Uterus (tissue), 4 donors: ENCODE results near the gene SCUBE3. TPM values are rescaled to one million over a fixed set of nuclear protein-coding genes. Genes with fewer than 3 reads are reported as not detected.

Source experiments
- DNase-seq, 2 donors: peaks; one replicate each; pipeline ENCODE4 v3.0.0-alpha.2; 2019 to 2020
- H3K27ac ChIP-seq, 2 donors: fragments of 200-600 bp; sonication (generic); 1 replicate in 1 of 2; 2 replicates in 1 of 2; pipeline ENCODE4 v1.5.1; 2016 to 2018
- H3K27me3 ChIP-seq, 2 donors: fragments of 200-600 bp; sonication (generic); one replicate each; pipeline ENCODE4 v1.5.1; 2018 to 2019; ENCODE audit warnings: control low read depth in 1 of 2
- H3K36me3 ChIP-seq, 2 donors: fragments of 200-600 bp; sonication (generic); one replicate each; pipeline ENCODE4 v1.5.1; 2019; ENCODE audit warnings: control low read depth in 1 of 2
- H3K4me1 ChIP-seq, 2 donors: fragments of 200-600 bp; sonication (generic); one replicate each; pipeline ENCODE4 v1.5.1; 2018 to 2019; ENCODE audit warnings: control low read depth in 1 of 2
- H3K4me3 ChIP-seq, 2 donors: fragments of 200-600 bp; sonication (generic); 1 replicate in 1 of 2; 2 replicates in 1 of 2; pipeline ENCODE4 v1.5.1; 2018 to 2019; ENCODE audit warnings: mild to moderate bottlenecking in 1 of 2
- H3K9me3 ChIP-seq, 2 donors: fragments of 200-600 bp; sonication (generic); one replicate each; pipeline ENCODE4 v1.5.1; 2019; ENCODE audit warnings: control low read depth in 1 of 2
- POLR2A ChIP-seq, 2 donors: fragments of 450-650 bp; IDR thresholded peaks; one replicate each; pipeline ENCODE4 v1.6.1; 2016; ENCODE audit warnings: antibody characterized with exemption in 2 of 2, mild to moderate bottlenecking in 1 of 2, moderate library complexity in 1 of 2
- intact Hi-C: fragments of 100-400 bp; cut with DNase I; formaldehyde crosslinking; loops from one replicate; pipeline ENCODE4 v1.15.1; 2023; ENCODE audit warnings: low total_unique reads
- total RNA-seq, 4 donors: library from RNA; depleted of rRNA in 3 of 4; stranded (reverse); fragments of >200 nt in 3 of 4; gene quantifications; one replicate each; pipeline versions ENCODE4 v1.1.0 to v1.2.4, GENCODE V29; 2014 to 2023
- TF ChIP-seq, protein P1 (sequence below), 4 experiments: fragments of 200-600 bp in 2 of 4; fragments of 450-650 bp in 2 of 4; sonication (generic) in 2 of 4; IDR thresholded peaks; one replicate each; pipeline ENCODE4 v1.5.1; 2016 to 2019; ENCODE audit warnings: antibody characterized with exemption in 4 of 4, mild to moderate bottlenecking in 2 of 4, moderate library complexity in 1 of 4
- donor health status: DM: yes; HTN: yes; CAD: no.

The SCUBE3 gene
- total RNA-seq, 4 donors from 2014 or later = 0.61 to 3.3 TPM; not detected in 2

DNA sequence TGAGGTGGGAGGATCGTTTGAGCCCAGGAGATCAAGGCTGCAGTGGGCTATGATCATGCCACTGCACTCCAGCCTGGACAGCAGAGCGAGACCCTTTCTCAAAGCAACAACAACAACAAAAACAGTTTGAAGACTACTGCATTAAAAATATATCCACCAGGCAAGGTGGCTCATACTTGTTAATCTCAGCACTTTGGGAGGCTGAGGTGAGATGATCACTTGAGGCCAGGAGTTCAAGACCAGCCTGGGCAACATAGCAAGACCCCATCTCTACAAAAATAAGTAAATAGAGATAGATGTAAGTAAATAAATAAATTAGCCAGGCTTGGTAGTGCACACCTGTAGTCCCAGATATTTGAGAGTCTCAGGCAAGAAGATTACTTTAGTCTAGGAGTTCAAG, 58.2 kb downstream of the SCUBE3 start:
- H3K4me3 ChIP-seq = no peak overlapping the region
- H3K27me3 ChIP-seq = no peaks in the 10 kb centered on the region
- no peak for TF ChIP-seq POLR2A (IDR thresholded peaks at IDR 0.05)
- TF ChIP-seq, protein P1, sequence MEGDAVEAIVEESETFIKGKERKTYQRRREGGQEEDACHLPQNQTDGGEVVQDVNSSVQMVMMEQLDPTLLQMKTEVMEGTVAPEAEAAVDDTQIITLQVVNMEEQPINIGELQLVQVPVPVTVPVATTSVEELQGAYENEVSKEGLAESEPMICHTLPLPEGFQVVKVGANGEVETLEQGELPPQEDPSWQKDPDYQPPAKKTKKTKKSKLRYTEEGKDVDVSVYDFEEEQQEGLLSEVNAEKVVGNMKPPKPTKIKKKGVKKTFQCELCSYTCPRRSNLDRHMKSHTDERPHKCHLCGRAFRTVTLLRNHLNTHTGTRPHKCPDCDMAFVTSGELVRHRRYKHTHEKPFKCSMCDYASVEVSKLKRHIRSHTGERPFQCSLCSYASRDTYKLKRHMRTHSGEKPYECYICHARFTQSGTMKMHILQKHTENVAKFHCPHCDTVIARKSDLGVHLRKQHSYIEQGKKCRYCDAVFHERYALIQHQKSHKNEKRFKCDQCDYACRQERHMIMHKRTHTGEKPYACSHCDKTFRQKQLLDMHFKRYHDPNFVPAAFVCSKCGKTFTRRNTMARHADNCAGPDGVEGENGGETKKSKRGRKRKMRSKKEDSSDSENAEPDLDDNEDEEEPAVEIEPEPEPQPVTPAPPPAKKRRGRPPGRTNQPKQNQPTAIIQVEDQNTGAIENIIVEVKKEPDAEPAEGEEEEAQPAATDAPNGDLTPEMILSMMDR (IDR thresholded peaks at IDR 0.05) = no peak
- H3K4me1 ChIP-seq = no peaks in the 10 kb centered on the region
- H3K36me3 ChIP-seq = no peaks in the 10 kb centered on the region
- intact Hi-C loops = no loop called here
- H3K9me3 ChIP-seq = no peaks in the 10 kb centered on the region
- no peak for DNase-seq
- H3K27ac ChIP-seq = no peak overlapping the region

DNA sequence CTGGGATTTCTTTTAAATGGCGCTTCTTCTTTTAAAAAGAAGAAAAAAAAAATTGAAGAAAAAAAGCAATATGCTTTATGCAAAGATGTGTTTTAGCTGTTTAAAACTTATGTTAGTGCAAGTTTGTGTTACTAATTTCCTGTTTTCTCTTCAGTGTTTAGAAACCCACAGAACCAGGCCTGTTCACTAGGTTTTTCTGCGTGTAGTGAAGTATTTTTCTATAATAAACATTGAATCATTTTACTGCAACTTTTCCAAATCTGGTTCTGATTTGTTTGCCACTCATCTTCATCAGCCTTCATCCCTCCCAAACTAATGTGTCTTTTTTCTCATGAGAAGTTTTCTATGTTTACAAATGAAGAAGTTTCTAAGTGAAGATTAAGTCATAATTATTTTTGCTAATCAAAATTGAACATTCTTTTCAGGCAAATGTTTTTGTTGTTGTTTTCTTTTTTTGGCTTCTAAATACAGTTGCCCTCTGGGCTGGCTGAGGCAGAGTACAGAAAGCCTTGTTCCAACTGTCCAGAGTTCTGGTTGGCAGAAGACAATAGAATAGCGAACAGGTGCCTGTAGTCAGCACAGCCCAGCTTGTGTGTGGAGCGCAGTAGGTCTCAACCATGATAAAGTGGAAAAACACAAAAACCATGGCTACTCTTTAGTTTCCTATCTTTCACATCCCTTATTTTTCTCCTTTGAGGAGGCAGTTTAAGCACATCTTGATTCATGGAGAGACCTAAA, 60.2 kb downstream of the SCUBE3 start:
- no peak overlapping the region for H3K4me3 ChIP-seq
- DNase-seq = no peak
- no peaks in the 10 kb centered on the region for H3K27me3 ChIP-seq
- H3K36me3 ChIP-seq = no peaks in the 10 kb centered on the region
- no peaks in the 10 kb centered on the region for H3K9me3 ChIP-seq
- no peak for TF ChIP-seq POLR2A (IDR thresholded peaks at IDR 0.05)
- TF ChIP-seq, protein P1 (IDR thresholded peaks at IDR 0.05) = no peak
- no peaks in the 10 kb centered on the region for H3K4me1 ChIP-seq
- intact Hi-C loops = no loop called here
- no peak overlapping the region for H3K27ac ChIP-seq

DNA sequence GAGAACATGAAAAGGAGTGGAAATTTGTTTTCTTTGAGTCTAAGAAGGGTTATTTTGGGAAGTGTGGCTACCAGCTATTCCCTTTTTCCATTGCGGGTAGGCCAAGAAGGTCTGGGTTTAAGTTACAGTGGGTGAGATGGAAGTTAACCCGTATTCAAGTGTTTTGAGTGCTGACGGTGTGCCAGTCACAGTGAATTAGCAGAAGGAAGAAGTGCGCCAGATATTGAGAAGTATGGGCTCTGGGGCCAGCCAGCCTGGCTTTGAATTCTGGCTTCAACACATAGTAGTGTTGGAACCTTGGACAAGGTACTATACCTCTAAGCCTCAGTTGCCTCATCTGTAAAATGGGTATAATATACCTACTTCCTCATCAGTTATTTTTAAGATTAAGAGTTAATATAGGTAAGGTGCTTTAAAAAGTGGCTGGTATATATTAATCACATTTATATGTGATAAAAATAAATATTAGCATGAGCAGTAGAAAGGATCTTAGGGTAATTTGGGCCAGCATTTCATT, 62.0 kb downstream of the SCUBE3 start:
- H3K36me3 ChIP-seq = no peaks in the 10 kb centered on the region
- no peak for TF ChIP-seq POLR2A (IDR thresholded peaks at IDR 0.05)
- TF ChIP-seq, protein P1 (IDR thresholded peaks at IDR 0.05) = no peak
- peak overlapping the region in 1 of 2 donors; percentile 39 for H3K27ac ChIP-seq
- intact Hi-C loops = no loop called here
- DNase-seq = no peak
- H3K4me3 ChIP-seq = no peak overlapping the region
- no peaks in the 10 kb centered on the region for H3K9me3 ChIP-seq
- no peaks in the 10 kb centered on the region for H3K27me3 ChIP-seq
- no peaks in the 10 kb centered on the region for H3K4me1 ChIP-seq

DNA sequence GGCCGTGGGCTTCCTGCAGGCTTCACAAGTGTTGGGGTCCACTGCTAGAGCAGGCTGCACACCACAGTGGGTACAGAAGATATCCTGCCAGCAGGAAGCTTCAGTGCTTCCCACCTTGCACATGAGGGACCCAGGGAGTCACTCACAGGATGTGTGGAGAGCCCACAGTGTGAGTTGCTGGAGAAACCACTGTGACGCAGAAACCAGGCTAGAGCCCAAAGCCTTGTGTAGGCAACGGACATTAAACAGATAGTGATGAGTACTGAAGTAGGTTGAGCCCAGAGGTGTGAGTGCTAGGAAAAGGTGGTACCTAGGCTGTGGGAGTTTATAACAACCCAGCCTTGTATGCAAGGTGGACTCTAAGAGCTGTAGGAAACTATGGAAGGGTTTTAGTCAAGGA, 65.0 kb downstream of the SCUBE3 start:
- no peak for TF ChIP-seq POLR2A (IDR thresholded peaks at IDR 0.05)
- TF ChIP-seq, protein P1 (IDR thresholded peaks at IDR 0.05) = no peak
- no peaks in the 10 kb centered on the region for H3K27me3 ChIP-seq
- H3K36me3 ChIP-seq = no peaks in the 10 kb centered on the region
- intact Hi-C loops = no loop called here
- H3K4me1 ChIP-seq = no peaks in the 10 kb centered on the region
- H3K27ac ChIP-seq = no peak overlapping the region
- no peaks in the 10 kb centered on the region for H3K9me3 ChIP-seq
- H3K4me3 ChIP-seq = no peak overlapping the region
- DNase-seq = no peak

DNA sequence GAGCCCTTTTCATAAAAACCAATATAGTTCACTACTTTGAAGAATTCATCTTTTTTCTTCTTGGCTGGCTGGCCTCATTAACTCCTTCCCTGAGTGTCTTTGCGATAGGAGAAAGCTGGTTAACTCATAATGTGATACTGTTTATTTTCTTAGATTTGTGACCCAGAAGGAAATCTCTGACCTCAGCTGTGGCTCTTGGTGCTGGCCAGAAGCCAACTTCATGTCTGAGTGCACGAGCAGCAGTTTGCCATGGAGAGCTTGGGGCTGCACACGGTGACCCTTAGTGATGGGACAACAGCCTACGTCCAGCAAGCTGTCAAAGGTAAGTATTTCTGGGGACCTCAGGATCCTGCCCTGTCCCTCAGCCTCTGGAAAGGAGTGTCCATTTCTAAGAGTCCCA, 67.1 kb downstream of the SCUBE3 start:
- no peak for DNase-seq
- H3K36me3 ChIP-seq = no peaks in the 10 kb centered on the region
- intact Hi-C loops = no loop called here
- H3K9me3 ChIP-seq = no peaks in the 10 kb centered on the region
- H3K27ac ChIP-seq = no peak overlapping the region
- no peaks in the 10 kb centered on the region for H3K4me1 ChIP-seq
- TF ChIP-seq, protein P1 (IDR thresholded peaks at IDR 0.05) = no peak
- TF ChIP-seq POLR2A (IDR thresholded peaks at IDR 0.05) = no peak
- no peak overlapping the region for H3K4me3 ChIP-seq
- H3K27me3 ChIP-seq = no peaks in the 10 kb centered on the region
